GM10847 (cell line): ENCODE data around the gene SCARB1.

Experiments used
- POLR2A ChIP-seq: IDR thresholded peaks from 2 replicates; pipeline ENCODE4 v1.6.1; 2011; ENCODE audit not compliant: insufficient read length; ENCODE audit errors: extremely low read depth

Gene SCARB1, protein sequence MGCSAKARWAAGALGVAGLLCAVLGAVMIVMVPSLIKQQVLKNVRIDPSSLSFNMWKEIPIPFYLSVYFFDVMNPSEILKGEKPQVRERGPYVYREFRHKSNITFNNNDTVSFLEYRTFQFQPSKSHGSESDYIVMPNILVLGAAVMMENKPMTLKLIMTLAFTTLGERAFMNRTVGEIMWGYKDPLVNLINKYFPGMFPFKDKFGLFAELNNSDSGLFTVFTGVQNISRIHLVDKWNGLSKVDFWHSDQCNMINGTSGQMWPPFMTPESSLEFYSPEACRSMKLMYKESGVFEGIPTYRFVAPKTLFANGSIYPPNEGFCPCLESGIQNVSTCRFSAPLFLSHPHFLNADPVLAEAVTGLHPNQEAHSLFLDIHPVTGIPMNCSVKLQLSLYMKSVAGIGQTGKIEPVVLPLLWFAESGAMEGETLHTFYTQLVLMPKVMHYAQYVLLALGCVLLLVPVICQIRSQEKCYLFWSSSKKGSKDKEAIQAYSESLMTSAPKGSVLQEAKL

DNA sequence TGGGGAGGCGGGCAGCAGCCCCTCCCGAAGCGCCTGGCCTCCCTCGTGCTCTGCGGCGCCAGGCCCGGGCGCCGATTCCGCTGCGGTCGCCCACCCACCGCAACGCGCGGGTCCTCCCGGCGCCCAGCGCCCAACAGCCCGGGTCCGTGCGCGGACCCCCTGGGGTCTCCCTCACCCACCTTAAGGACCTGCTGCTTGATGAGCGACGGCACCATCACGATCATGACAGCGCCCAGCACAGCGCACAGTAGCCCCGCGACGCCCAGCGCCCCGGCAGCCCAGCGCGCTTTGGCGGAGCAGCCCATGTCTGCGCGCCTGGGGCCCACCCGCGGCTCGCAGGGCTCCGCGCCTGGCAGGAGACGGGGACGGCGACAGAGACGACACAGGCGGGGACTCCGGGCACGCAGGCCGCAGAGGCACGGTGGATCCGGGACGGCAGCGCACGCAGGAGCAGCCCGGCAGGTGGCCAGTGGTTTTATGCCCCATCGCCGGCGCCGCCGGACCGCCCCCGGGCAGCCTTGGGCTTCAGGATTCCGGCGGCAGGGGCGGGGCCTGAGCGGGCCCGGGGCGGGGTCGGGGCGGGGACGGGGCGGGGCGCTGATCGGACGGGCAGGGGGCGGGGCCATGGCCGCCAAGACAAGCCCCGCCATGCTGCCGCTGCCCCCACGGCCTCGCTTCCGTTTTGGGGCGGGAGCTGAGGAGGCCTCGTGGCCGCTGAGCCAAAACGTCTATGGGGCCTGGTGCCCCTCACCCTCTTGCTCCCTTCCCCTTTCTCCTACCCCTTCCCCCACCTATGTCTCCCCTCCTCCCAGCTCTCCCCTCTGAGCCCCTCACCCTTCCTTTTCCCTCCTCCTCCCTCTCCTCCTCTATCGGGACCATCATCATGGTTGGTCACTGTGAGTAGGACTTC is at the start of gene SCARB1:
SCARB1 (minus strand) TSS at position 449 of the 910 bp plus-strand sequence; CDS start at position 305, 144 bp downstream.
- peak; percentile 82 for TF ChIP-seq POLR2A

DNA sequence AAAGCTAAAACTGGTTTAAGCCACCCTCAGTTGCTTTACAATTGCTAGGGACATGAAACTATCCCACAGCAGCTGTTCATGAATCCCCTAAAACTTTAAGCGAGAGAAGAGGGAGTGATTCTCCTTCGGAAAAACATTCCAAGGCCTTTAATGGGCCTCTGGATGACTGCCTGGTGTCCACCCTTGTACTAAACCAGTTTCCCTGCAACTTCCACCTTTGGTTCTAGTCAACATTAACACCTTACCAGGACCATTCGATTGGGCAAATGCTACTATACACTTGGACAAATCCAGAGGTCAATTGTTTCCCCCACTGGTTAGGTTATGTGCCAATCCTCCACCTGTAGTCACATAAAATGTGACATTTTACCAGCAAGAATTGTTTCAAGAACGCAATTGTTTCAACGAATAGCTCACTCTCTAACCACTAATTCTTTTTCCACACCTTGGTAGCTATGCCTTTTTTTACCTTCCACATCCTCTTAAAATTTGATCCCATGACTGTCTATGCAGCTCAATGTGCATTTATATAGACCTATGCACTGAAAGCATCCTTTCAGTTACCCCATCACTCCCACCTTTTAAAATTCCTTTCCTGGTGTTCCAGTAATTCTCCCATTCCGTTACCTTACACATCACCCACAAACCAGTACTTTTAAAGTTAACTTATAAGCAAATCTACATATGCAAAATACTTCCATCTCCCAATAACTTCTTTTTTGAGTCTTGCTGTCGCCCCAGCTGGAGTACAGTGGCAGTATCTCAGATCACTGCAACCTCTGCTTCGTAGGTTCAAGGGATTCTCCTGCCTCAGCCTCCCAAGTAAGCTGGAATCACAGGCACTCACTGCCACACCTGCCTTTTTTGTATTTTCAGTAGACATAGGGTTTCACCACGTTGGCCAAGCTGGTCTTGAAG is 47.2 kb upstream of the SCARB1 start:
- no peak for TF ChIP-seq POLR2A

DNA sequence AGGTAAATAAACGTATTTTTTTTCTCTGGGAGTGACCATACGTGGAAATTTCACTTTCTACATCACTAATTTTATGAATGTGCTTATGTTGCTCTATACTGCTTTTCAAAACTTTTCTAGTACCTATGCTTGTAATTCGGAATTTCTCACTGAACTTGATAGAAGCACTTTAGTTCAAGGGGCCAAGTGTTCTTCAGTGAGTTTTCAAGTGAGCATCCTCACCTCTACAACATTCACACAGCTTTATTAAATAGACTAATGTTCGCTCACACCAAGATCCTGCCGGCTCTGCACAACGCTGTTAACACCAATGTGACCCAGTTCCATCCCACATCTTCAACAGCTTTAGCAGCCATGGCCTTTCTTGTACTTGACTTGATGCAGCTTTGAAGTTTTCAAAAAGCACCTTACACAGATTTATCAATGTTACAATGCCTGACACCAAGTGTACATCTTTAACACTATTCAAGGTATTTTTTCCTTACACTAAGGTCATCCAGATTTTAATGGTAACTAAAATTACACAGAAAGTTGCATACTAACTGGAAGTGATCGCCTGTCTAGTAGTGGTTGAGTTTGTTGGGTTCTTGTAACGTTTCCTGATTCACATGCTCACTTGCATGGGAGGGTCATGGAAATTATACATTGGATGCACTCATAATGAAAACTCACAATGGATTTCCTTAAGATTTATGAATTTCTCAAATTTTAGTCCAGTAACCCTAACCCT is 46.3 kb upstream of the SCARB1 start:
- TF ChIP-seq POLR2A, result no peak

DNA sequence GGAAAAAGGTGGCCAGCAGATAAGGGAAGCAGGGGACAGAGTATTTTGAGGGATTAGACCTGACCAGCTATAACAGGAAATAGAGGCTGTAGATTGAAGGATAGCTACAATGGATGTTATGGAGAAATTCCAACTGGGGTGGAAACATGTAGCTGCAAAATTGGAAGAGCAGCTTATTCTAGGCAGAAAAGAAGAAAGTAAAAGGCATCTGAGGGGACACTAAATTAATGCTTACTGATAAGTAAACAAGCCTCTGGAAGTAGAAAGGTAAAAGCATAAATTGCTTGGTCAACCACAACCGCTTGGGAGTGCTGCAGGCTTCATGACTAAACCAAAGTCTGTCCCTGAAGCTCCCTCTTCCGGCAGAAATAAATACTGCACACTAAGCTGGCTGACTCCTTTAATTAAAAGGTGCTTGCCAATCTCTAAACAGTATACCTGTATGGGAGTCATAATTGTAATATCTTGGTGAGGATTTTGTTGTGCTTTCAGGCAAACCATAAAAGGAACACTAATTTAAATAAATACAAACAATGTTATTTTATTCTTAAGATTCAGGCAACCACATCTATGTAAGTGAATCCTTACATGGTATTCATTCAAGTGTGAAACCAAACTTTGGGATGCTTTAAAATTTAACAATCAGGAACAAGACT is 43.1 kb upstream of the SCARB1 start:
- no peak for TF ChIP-seq POLR2A

DNA sequence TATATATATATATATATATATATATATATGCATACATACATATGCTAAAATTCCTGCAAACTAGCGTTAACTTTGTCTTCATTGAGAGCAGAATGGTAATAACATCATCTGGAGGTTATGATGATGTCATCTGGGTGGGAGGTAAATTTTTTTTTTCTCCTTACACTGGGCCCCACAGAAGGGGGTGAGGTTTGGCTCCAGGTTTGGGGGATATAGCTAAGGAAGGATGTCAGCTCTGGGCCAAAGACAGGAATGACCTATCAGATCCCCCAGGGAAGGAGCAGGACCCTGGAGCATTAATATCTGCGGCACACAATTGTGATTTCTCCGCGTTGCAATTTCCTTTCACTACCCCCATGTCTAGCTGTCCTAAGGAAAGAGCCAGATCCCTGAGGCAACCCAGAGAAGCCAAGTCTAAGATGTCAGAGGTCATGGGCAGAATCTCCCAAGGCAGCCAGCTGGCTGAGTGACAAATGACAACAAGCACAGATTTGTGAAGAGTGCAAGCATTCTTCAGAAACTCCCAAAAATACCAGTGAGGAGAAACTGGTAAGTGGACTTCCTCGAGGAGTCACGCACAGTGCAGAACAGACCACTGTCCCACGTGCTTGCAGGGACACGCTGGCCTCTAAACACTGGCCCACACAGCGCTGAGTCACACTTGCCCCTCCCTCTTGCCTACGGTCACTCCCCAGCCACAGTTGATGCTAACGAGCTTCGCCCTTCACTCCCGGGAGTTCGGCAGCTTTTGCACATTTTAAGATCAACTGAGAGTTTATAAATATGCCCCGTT is 40.8 kb upstream of the SCARB1 start:
- TF ChIP-seq POLR2A, result no peak

DNA sequence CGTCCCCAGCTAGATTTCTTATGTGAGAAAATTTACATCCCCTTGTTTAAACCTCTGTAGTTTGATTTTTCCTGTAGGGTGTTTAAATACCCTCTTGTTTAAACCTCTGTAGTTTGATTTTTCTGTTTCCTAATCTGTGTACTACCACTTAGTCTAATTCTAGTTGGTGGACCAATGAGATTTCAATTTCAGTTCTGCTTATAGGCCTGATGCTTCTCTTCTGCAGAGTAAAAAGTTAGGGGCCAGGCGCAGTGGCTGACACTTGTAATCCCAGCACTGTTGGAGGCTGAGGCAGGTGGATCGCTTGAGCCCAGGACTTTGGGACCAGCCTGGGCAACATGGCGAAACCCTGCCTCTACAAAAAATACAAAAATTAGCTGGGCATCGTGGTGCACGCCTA is 39.3 kb upstream of the SCARB1 start:
- TF ChIP-seq POLR2A, result no peak

DNA sequence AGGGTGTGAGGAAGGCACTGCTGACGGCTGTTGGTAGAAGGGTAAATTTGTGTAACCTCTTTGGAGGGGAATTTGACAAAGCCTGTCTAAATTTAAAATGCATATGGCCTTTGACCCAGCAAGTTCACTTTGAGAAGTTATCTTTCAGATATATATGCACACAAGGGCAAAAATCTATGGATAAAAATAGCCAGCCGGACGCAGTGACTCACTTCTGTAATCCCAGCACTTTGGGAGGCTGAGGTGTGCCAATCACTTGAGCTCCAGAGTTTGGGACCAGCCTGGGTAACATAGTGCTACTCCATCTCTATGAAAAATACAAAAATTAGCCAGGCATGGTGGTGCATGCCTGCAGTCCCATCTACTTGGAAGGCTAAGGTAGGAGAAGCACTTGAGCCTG is 37.3 kb upstream of the SCARB1 start:
- TF ChIP-seq POLR2A, result no peak

DNA sequence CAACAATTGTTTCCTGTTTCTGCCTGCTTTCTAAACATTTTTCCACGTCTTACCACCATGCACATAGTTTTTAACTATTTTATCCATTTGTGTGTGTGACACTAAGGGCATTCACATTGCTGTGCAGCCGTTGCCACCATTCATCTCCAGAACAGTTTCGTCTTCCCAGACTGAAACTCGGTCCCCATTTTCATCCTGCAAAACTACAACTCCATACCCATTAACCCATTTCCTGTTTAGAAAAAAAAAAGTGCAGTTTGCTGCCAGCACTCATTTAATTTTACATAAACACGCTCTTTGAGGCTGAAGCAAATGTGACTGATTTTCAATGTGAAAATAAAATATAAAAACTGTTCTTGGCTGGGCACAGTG is 35.2 kb upstream of the SCARB1 start:
- TF ChIP-seq POLR2A, result no peak

DNA sequence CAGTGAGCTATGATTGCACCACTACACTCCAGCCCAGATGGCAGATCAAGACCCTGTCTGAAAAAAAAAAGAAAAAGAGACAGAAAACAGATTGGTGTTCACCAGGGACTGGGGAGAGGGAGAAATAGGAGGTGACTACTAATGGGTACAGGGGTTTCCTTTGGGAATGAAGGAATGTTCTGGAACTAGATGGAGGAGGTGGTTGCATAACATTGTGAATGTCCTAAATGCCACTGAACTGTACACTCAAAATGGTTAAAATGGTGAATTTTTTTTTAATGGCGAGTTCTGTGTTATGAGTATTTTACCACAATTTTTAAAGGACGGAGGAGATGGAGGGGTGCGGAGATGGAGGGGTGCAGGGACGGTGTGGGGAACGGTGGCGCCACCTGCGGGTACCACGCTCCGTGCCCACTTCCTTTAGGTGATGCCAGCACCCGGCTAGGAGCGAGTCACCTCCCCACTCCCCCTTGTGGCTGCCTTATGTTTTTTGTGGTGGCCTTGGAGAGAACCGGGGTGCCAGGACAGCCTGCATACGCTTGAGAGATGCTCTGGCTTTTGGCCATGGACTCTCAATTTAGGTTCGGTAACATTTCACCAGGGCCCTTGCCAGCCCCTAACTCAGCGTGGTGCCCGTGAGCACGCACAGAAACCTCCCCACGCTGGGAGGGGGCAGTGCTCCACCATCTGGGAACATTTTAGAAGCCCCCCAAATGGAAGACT is 34.7 kb upstream of the SCARB1 start:
- no peak for TF ChIP-seq POLR2A

DNA sequence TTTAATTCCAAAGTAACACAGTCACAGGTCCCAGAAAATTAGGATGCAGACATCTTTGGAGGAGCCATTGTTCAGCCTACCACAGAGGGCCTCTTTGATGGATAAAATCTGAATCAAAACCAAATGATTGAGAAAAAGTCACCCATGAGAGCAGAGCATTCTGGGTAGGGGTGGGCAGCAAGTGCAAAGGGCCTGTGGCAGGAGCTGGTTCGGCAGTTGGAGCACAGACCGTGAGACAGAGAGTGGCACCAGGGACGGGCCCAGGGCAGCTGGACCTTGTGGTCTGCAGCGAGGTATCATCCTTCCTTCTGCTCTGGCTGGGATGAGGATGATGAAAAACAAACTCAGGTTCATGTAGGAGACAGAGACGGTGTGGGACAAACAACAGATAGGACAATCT is 32.8 kb upstream of the SCARB1 start:
- TF ChIP-seq POLR2A, result no peak

DNA sequence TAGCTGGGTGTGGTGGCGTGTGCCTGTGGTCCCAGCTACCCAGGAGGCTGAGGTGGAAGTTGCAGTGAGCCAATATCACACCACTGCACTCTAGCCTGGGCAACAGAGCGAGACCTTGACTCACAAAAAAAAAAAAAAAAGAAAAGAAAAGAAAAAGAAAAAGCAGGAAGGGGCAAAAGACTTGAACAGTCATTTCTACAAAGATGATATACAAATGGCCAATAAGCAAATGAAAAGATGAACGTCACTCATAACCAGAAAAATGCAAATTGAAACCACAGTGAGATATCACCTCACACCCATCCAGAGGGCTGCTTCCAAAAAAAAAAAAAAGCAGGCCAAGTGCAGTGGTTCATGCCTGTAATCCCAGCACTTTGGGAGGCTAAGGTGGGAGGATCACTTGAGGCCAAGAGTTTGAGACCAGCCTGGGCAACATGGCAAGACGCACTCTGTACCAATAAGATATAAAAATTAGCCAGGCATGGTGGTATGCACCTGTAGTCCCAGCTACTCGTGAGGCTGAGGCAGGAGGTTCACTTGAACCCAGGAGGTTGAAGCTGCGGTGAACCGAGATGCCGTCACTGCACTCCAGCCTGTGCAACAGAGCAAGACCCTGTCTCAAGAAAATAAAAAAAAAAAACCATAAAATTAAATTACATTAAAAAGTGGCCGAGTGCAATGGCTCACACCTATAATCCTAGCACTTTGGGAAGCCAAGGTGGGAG is 30.3 kb upstream of the SCARB1 start:
- no peak for TF ChIP-seq POLR2A

DNA sequence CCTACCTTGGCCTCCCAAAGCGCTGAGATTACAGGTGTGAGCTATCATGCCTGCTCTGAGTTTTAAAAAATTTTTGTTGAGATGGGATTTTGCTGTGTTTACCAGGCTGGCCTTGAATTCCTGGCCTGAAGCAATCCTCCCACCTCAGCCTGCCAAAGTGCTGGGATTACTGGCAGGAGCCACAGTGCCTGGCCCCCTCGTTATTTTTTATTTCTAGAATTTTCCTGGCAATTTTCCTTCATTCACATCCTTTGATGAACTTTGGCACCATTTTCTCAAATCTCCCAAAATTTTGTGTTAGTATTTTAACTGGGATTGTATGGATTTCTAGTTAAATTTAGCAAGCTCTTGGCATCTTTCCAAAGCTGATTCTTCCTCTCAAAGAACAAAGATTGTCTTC is 24.6 kb upstream of the SCARB1 start:
- no peak for TF ChIP-seq POLR2A
